ENCODE data around the gene NLRP12.
A peak's percentile ranks its signal among the peaks of the same experiment; 100 is the strongest.
"Not testable (repeated sequence)": the region's sequence is repeated elsewhere in the genome, so short reads cannot be mapped to it uniquely, and the experiment has no call there.

Gene NLRP12

DNA sequence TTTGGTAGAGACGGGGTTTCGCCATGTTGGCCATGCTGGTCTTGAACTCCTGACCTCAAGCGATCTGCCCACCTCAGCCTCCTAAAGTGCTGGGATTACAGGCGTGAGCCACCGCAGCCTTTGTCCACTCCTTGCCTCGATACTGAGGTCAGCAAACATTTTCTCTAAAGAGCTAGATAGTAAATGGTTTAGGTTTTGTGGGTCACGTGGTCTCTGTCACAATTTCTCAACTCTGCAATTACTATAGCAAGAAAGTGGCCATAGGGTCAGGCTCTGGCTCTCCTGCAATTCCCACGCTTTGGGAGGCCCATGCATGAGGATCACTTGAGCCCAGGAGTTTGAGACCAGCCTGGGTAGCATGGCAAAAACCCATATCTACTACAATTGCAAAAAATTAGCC is 42.8 kb downstream of the NLRP12 start:
- DNase-seq (ENCODE audit: extremely low read depth in 1 of 2, low read depth in 1 of 2): not testable (repeated sequence)

DNA sequence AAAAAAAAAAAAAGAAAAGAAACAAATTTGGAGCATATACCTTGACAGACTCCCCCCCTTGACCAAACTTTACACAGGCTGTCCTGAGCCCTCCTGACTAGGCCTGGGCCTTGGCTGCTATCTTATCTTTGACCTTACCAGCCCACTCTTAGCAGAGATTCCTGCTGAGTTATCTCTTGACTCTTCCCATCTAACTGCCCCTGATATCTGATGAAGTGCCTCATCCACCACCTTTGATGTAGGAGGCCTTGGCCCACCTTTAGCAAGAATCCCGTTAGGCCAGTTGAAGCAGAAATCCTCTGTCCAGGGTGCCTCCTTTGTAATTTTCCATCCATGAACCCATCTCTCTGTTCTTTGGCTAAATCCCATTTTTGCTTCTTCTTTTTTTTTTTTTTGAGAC is 43.6 kb downstream of the NLRP12 start:
- no peak for DNase-seq (ENCODE audit: extremely low read depth in 1 of 2, low read depth in 1 of 2)

DNA sequence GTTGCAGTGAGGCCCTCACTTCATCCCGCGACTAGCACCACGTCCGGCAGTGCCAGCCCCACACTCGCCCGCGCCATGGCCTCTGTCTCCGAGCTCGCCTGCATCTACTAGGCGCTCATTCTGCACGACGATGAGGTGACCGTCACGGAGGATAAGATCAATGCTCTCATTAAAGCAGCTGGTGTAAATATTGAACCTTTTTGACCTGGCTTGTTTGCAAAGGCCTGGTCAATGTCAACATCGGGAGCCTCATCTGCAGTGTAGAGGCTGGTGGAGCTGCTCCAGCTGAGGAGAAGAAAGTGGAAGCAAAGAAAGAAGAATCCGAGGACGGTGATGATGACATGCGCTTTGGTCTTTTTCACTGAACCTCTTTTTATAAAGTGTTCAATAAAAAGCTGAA is 48.6 kb downstream of the NLRP12 start:
- no peak for DNase-seq (ENCODE audit: extremely low read depth in 1 of 2, low read depth in 1 of 2)

DNA sequence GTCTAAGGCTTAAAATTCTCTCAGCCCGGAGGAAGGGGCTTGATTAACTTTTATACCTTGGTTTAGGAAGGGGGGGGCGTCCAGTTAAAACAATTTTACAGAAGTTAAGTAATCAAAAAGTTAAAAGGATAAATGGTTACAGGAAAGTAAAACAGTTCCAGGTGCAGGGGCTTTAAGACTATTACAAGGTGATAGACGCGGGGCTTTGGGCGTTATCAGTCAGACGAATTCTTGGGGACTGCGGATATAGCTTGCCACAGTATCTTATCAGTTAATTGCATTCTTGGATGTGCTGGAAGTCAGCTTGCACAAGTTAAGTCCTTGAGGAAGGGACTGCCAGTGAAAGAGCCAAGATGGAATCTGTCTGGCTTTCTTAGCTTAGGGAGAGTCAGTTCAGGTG is 49.6 kb downstream of the NLRP12 start:
- DNase-seq (ENCODE audit: extremely low read depth in 1 of 2, low read depth in 1 of 2): not testable (repeated sequence)

DNA sequence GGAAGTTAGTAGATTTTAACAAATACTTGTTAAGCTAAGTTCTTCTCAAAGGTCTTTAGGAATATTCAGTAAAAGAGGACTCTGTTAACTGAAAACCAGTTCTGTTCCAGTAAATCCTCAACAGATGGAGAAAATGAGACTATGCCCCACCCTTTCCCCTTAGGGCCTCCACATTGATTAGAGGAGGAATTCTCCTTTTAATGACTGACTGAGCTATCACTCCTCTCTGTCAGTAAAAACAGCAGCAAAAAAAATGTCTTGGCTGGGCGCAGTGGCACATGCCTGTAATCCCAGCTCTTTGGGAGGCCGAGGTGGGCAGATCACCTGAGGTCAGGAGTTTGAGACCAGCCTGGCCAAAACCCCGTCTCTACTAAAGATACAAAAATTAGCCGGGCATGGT is 50.1 kb downstream of the NLRP12 start:
- DNase-seq (ENCODE audit: extremely low read depth in 1 of 2, low read depth in 1 of 2): no peak

DNA sequence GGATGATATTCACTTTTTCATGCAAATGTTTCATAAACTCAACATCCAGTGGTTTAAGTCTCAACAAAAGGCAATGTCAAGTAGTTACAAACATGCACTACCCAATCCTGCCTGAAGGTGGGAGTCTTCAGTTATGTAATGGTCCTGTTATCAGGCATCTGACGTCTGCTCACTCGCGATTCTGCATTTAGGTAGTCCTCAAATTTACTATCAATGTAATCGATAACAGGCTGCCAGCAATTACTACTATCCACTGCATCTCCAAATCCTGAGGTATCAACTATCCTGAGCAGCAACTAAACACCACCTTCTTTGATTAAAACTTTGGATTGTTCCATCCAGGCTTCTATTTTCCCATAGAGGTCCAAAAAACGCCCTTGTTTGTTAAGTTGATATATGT is 51.2 kb downstream of the NLRP12 start:
- DNase-seq (ENCODE audit: extremely low read depth in 1 of 2, low read depth in 1 of 2): peak in 1 of 2 donors; percentile 19

DNA sequence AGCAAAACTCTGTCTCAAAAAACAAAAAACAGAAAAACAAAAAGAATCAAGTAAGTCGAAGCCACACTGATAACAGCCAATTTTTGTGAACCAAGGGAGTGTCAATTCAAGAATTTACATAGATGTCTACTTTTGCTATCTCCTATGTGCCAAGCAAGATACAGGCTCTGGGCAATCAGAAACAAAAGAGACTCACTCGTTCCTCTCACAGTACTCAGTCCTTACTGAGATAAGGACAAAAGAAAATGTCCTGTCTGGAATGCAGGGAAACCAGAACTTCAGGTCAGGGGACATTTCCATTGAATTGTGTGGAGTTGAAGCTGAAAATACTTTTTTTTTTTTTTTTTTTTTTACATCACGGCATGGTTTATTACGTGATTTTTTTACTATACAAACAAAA is 53.0 kb downstream of the NLRP12 start:
- no peak for DNase-seq (ENCODE audit: extremely low read depth in 1 of 2, low read depth in 1 of 2)

DNA sequence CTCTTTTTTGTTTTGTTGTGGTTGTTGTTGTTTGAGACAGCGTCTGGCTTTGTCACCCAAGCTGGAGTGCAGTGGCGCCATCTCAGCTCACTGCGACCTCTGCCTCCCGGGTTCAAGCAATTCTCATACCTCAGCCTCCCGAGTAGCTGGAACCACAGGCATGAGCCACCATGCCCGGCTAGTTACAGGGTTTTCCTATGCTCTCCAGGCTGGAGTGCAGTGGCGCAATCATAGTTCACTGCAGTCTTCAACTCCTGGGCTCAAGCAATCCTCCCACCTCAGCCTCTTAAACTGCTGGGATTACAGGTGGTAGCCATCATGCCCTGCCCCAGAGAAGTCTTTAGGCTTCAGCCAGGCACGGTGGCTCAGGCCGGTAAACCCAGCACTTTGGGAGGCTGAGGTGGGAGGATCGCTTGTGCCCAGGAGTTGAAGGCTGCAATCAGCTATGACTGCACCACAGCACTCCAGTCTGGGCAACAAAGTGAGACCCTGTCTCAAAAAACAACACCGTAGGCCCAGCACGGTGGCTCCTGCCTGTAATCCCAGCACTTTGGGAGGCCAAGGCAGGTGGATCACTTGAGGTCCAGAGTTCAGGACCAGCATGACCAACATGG is 54.3 kb downstream of the NLRP12 start:
- not testable (repeated sequence) for DNase-seq (ENCODE audit: extremely low read depth in 1 of 2, low read depth in 1 of 2)

DNA sequence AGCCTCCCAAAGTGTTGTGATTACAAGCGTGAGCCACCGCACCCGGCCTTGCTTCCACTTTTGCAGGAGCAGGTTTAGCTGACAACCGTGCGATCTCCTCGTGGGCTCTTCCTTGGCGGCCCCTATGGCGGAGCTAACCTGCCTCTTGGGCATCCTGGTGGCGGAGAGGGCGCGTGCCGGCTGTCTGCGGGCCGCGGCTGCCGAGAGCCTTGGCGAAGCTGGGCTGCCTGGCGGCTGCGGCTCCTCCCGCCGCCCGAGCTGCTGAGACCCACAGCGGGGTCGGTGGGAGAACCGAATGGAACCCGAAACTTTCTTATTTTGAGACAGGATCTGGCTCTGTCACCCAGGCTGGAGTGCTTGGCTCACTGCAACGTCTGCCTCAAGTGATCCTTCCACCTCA is 55.7 kb downstream of the NLRP12 start:
- DNase-seq (ENCODE audit: extremely low read depth in 1 of 2, low read depth in 1 of 2): no peak

DNA sequence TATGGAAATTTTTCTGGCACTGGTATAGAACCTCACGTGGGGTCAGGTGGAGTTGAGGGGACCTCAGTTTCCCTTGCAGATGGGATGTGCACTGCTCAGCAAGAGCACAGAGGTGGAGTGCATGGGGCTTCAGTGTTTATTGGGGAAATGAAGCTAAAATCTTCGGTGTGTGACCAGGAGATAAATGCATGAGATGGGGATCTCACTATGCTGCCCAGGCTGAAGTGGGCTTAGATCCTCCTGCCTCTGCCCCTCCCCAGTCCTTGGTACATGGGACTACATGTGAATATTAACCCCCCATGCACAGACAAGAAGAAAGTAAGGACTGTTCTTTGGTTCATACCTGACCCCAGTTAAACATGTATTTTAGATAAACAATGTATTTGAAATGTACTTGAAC is 65.1 kb downstream of the NLRP12 start:
- DNase-seq (ENCODE audit: extremely low read depth in 1 of 2, low read depth in 1 of 2): not testable (repeated sequence)

All from stimulated activated CD8-positive, alpha-beta memory T cell treated with anti-CD3 and anti-CD28 coated beads, Interleukin-7, amount 100 ng/mL, for 48 hours (primary cell).